Nephron (organoid): ENCODE data around the gene BAIAP3.
"Not testable (repeated sequence)": the region's sequence is repeated elsewhere in the genome, so short reads cannot be mapped to it uniquely, and the experiment has no call there.

ENCODE experiments used
- H3K27ac Mint-ChIP-seq, 3 experiments: 2 replicates each; pipeline ENCODE4 v1.8.0; 2020; ENCODE audit warnings: mixed read lengths in 3 of 3, mild to moderate bottlenecking in 2 of 3, moderate library complexity in 1 of 3
- H3K27me3 Mint-ChIP-seq: 2 replicates; pipeline ENCODE4 v1.8.0; 2021; ENCODE audit warnings: low read depth, mild to moderate bottlenecking, moderate library complexity, mixed read lengths
- H3K36me3 Mint-ChIP-seq: 2 replicates; pipeline ENCODE4 v1.8.0; 2020; ENCODE audit warnings: low read depth, mixed read lengths
- H3K4me1 Mint-ChIP-seq: 2 replicates; pipeline ENCODE4 v1.8.0; 2020; ENCODE audit warnings: mixed read lengths
- H3K4me3 Mint-ChIP-seq, 3 experiments: 2 replicates each; pipeline ENCODE4 v1.8.0; 2020; ENCODE audit warnings: mild to moderate bottlenecking in 3 of 3, mixed read lengths in 3 of 3, moderate library complexity in 2 of 3
- H3K9me3 Mint-ChIP-seq: 2 replicates; pipeline ENCODE4 v1.8.0; 2020; ENCODE audit warnings: mixed read lengths
- TF ChIP-seq, protein P1 (sequence below), 3 experiments: fragments of 200-600 bp; sonication (generic); IDR thresholded peaks; one replicate each; pipeline ENCODE4 v1.5.0; 2021; ENCODE audit warnings: antibody characterized with exemption in 3 of 3; ENCODE audit not compliant: unreplicated experiment in 3 of 3

Gene BAIAP3

DNA sequence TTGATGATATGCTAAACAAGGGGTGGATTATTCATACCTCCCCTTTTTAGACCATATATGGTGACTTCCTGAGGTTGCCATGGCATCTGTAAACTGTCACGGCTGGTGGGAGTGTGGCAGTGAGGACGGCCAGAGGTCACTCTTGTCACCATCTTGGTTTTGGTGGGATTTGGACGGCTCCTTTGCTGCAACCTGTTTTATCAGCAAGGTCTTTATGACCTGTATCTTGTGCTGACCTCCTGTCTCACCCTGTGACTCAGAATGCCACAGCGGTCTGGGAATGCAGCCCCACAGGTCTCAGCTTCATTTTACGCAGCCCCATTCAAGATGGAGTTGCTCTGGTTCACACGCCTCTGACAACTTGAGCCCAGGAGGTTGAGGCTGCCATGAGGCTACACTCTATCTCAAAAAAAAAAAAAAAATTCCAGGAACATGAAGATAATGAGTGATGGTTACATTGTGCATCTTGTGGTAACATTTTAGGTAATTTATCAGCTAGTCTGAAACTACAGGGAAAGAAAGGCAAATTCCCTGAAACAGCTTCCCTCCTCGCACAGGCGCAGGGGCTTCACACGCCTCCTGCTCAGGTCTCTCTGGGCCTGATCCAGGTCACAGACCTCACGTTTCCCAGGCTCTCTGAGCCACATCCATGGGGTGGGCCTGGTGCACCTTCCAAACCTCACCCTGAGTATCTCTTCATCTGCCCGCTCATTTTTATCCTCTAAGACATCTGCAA is 39.4 kb upstream of the BAIAP3 start:
- Mint-ChIP-seq H3K36me3 (no peaks in the 10 kb centered on the region), H3K4me3 (no peak overlapping the region)

DNA sequence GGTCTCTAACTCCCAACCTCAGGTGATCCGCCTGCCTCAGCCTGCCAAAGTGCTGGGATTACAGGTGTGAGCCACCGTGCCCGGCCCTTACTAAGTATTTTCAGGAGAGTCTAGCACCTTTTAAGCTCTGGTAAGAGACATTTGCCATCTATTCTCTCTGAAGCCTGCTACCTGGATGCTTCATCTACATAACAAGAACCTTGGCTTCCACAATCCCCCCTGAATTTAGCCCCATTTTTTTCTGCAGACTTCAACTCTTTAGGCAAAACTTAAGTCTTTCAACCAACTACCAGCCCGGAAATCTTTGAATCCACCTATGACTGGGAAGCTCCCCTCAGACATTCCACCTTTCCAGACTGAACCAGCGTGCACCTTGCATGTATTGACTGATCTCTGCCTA is 38.0 kb upstream of the BAIAP3 start:
- H3K4me1 Mint-ChIP-seq: peaks cover 33% of the 10 kb centered on the region
- H3K4me3 Mint-ChIP-seq: no peak overlapping the region
- peaks cover 57% of the 10 kb centered on the region for H3K27me3 Mint-ChIP-seq
- TF ChIP-seq, protein P1, sequence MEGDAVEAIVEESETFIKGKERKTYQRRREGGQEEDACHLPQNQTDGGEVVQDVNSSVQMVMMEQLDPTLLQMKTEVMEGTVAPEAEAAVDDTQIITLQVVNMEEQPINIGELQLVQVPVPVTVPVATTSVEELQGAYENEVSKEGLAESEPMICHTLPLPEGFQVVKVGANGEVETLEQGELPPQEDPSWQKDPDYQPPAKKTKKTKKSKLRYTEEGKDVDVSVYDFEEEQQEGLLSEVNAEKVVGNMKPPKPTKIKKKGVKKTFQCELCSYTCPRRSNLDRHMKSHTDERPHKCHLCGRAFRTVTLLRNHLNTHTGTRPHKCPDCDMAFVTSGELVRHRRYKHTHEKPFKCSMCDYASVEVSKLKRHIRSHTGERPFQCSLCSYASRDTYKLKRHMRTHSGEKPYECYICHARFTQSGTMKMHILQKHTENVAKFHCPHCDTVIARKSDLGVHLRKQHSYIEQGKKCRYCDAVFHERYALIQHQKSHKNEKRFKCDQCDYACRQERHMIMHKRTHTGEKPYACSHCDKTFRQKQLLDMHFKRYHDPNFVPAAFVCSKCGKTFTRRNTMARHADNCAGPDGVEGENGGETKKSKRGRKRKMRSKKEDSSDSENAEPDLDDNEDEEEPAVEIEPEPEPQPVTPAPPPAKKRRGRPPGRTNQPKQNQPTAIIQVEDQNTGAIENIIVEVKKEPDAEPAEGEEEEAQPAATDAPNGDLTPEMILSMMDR (IDR thresholded peaks at IDR 0.05; ENCODE audit: unreplicated experiment in 3 of 3): no peak
- no peaks in the 10 kb centered on the region for H3K9me3 Mint-ChIP-seq
- no peaks in the 10 kb centered on the region for H3K36me3 Mint-ChIP-seq
- H3K27ac Mint-ChIP-seq: peak overlapping the region in 2 of 3 experiments; percentile 10

More for the DNA sequence above, 39.4 kb upstream of the BAIAP3 start:
- Mint-ChIP-seq H3K9me3 (no peaks in the 10 kb centered on the region), H3K4me1 (peaks cover 29% of the 10 kb centered on the region), H3K27ac (peak overlapping the region; percentile 11 to 65 (median 60)), H3K27me3 (peaks cover 59% of the 10 kb centered on the region)
- TF ChIP-seq, protein P1 (IDR thresholded peaks at IDR 0.05; ENCODE audit: unreplicated experiment in 3 of 3): no peak

DNA sequence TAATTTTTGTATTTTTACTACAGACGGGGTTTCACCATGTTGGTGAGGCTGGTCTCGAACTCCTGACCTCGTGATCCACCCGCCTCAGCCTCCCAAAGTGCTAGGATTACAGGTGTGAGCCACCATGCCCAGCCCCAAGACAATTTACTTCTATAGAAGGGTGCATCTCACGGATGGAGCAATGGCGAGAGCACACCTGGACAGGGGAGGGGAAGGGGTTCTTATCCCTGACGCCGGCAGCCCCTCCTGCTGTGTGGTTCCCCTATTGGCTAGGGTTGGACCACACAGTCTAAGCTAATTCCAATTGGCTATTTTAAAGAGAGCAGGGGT is 36.8 kb upstream of the BAIAP3 start:
- H3K9me3 Mint-ChIP-seq, H3K4me3 Mint-ChIP-seq, H3K36me3 Mint-ChIP-seq: not testable (repeated sequence)
- peaks cover 56% of the 10 kb centered on the region for H3K27me3 Mint-ChIP-seq
- peak overlapping the region; percentile 59 to 77 (median 69) for H3K27ac Mint-ChIP-seq
- peaks cover 27% of the 10 kb centered on the region for H3K4me1 Mint-ChIP-seq

DNA sequence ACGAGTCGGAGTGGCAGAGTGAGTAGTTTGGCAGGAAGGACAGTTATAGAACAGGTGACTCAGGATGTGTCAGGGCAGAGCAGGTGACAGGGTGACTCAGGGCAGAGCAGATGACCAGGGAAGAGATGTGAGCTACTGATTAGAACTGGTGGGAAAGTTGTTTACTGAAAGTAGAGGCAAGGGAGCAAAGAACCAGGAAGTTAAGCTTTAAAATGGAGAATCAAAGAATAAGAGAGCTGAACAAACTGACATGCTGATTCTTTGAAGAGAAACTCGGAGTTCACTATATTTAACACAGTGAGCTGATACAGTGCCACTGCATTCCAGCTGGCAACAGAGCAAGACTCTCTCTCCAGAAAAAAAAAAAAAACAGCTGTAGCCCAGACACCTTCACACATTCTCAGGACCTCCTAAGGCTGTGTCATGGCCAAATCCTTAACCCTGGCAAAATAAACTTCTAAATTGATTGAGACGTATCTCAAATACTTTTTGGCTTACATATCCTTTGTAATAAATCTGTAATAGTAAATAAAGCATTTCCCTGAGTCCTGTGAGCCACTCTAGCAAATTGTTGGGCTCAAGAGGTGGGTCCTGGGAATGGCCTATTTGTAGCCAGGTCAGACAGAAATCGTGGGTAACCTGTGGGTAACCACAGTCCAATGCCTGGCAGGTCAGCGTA is 36.3 kb upstream of the BAIAP3 start:
- H3K27ac Mint-ChIP-seq: peak overlapping the region; percentile 59 to 77 (median 69)
- H3K4me3 Mint-ChIP-seq: peak overlapping the region in 1 of 3 experiments; percentile 1
- TF ChIP-seq, protein P1 (IDR thresholded peaks at IDR 0.05; ENCODE audit: unreplicated experiment in 3 of 3): no peak
- H3K36me3 Mint-ChIP-seq: no peaks in the 10 kb centered on the region
- peaks cover 56% of the 10 kb centered on the region for H3K27me3 Mint-ChIP-seq
- H3K4me1 Mint-ChIP-seq: peaks cover 23% of the 10 kb centered on the region
- no peaks in the 10 kb centered on the region for H3K9me3 Mint-ChIP-seq

DNA sequence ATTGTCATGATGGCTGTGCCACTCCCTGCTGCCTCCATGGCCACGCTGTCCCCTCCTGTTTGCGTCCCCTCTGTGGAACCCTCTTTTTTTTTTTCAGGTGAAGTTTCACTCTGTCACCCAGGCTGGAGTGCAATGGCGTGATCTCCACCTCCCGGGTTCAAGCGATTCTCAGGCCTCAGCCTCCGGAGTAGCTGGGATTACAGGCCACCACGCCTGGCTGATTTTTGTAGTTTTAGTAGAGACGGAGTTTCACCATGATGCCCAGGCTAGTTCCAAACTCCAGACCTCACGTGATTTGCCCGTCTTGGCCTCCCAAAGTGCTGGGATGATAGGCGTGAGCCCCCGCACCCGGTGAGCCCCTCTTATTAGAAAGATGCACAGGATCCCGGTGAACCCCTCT is 35.0 kb upstream of the BAIAP3 start:
- TF ChIP-seq, protein P1 (IDR thresholded peaks at IDR 0.05; ENCODE audit: unreplicated experiment in 3 of 3): no peak
- H3K36me3 Mint-ChIP-seq: no peaks in the 10 kb centered on the region
- peaks cover 23% of the 10 kb centered on the region for H3K4me1 Mint-ChIP-seq
- peak overlapping the region in 2 of 3 experiments; percentile 25 to 35 for H3K4me3 Mint-ChIP-seq
- peak overlapping the region in 2 of 3 experiments; percentile 46 to 84 for H3K27ac Mint-ChIP-seq
- peaks cover 57% of the 10 kb centered on the region for H3K27me3 Mint-ChIP-seq
- no peaks in the 10 kb centered on the region for H3K9me3 Mint-ChIP-seq

DNA sequence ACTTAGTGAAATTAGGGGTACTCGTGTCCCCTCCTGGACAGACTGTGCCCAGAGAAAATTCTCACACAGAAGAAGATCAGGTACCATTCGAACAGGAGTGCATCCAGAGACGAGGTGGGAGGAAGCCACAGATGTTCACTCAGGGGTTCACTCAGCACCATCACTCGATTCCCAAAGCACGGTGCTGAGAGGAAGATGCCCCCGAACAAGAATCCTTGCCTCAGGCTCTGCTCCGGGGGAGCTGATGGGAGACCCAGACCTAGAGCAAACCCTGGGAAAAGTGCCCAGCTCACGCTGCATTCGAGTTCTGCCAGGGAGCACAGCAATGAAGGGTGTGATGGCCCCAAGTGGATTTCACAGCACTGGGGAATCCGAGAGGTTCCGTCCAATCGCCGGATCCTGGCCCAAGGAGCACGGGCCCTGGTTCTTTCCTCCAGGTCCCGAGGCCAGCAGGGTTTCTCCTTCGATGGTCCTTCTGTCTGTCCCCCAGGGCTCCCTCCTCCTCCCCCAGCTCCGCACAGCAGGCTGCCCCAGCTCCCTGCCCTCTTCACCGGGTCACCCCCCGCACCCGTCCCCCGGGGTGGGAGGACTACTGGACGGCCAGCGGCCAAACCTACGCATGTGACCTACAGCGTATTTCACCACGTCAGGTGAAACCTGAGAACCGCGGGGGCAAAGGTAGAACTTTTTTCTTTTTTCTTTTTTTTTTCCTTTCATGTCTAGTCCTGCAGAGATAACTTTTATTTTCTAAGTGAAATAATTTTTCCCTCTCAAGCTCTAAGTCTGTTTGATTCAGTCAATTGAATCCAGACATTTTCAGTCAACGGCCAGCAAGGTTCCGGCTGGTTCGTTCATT is 34.2 kb upstream of the BAIAP3 start:
- Mint-ChIP-seq H3K4me1 (peaks cover 18% of the 10 kb centered on the region), H3K27me3 (peaks cover 55% of the 10 kb centered on the region), H3K27ac (peak overlapping the region in 2 of 3 experiments; percentile 75 to 84), H3K9me3 (no peaks in the 10 kb centered on the region), H3K36me3 (no peaks in the 10 kb centered on the region), H3K4me3 (peak overlapping the region in 2 of 3 experiments; percentile 27 to 36)
- TF ChIP-seq, protein P1 (IDR thresholded peaks at IDR 0.05; ENCODE audit: unreplicated experiment in 3 of 3): no peak
